H1 (cell line): ENCODE measurements around the gene PCSK9. TPM values are rescaled to one million over a fixed set of nuclear protein-coding genes. Genes with fewer than 3 reads are reported as not detected.

Source experiments
- BCL11A ChIP-seq, 2 experiments: IDR thresholded peaks; one replicate each; pipeline ENCODE4 v1.6.1; 2011; ENCODE audit warnings: low read depth in 2 of 2, low read length in 2 of 2, mild to moderate bottlenecking in 2 of 2
- CTBP2 ChIP-seq: IDR thresholded peaks from 2 replicates; pipeline ENCODE4 v1.7.0; 2011; ENCODE audit warnings: borderline replicate concordance, mild to moderate bottlenecking, moderate library complexity, mixed read lengths, low read length; ENCODE audit not compliant: insufficient read depth, insufficient read length
- GTF2F1 ChIP-seq: IDR thresholded peaks from 2 replicates; pipeline ENCODE4 v1.6.1; 2012; ENCODE audit warnings: low read depth, low read length, improper control_type of control experiment, borderline replicate concordance
- TBP ChIP-seq: IDR thresholded peaks from 2 replicates; pipeline ENCODE4 v1.6.1; 2011; ENCODE audit warnings: low read depth, low read length, improper control_type of control experiment
- YY1 ChIP-seq: IDR thresholded peaks from 2 replicates; pipeline ENCODE4 v1.6.1; 2011; ENCODE audit warnings: low read depth, mild to moderate bottlenecking, low read length
- polyA plus RNA-seq, 7 experiments: library from polyadenylated mRNA; depleted of rRNA in 3 of 7; stranded (reverse) in 5 of 7; unstranded in 2 of 7; fragments of >200 nt in 5 of 7; fragments of 200-250 nt in 2 of 7; gene quantifications; 1 replicate in 5 of 7; 2 replicates in 1 of 7; 4 replicates in 1 of 7; pipeline versions ENCODE4 v1.2.1 to v1.2.3, GENCODE V29; 2011 to 2013; ENCODE audit warnings: missing spikeins in 2 of 7, mixed read lengths in 2 of 7
- total RNA-seq: library from RNA; stranded (reverse); fragmentation: NEBNext Ultra II Directional; extraction: Animal tissue kit (Norgen Biotek cat#: 25700); gene quantifications from 2 replicates; pipeline ENCODE4 v1.2.1, GENCODE V29; 2021
- TF ChIP-seq, protein P1 (sequence below): fragments of 300-600 bp; sonication (generic); IDR thresholded peaks from 2 replicates; pipeline ENCODE4 v1.7.1; 2012; ENCODE audit warnings: low read length, moderate library complexity, mild to moderate bottlenecking, inconsistent platforms; ENCODE audit not compliant: insufficient replicate concordance

Gene PCSK9
- total and polyA plus RNA-seq, 2 of the 8 experiments (the other 6 are each of a cell fraction or from before 2014, with no cell fraction given) = 22.3 to 32.3 TPM

DNA sequence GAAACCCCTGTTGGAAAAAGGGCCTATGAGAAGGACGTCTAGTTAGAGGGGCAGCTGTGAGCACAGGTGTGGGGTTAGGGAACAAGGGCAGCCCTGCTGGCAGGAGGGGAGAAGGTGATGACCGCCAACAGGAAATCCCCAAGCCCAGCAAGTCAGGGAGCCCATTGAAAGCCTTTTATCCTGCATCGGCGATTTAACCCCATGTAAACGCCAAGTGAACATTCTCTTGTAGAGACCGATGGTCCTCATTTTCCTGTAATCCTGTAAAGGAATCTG lies 41.7 kb upstream of the PCSK9 start (continued):
- TF ChIP-seq BCL11A (IDR thresholded peaks at IDR 0.05; ENCODE audit: low read depth in 2 of 2, low read length in 2 of 2) (no peak), YY1 (0 out of 2 replicates have a peak, but pooled peaks have one; percentile 13), GTF2F1 (no peak), CTBP2 (no peak), TBP (no peak)
- TF ChIP-seq, protein P1, sequence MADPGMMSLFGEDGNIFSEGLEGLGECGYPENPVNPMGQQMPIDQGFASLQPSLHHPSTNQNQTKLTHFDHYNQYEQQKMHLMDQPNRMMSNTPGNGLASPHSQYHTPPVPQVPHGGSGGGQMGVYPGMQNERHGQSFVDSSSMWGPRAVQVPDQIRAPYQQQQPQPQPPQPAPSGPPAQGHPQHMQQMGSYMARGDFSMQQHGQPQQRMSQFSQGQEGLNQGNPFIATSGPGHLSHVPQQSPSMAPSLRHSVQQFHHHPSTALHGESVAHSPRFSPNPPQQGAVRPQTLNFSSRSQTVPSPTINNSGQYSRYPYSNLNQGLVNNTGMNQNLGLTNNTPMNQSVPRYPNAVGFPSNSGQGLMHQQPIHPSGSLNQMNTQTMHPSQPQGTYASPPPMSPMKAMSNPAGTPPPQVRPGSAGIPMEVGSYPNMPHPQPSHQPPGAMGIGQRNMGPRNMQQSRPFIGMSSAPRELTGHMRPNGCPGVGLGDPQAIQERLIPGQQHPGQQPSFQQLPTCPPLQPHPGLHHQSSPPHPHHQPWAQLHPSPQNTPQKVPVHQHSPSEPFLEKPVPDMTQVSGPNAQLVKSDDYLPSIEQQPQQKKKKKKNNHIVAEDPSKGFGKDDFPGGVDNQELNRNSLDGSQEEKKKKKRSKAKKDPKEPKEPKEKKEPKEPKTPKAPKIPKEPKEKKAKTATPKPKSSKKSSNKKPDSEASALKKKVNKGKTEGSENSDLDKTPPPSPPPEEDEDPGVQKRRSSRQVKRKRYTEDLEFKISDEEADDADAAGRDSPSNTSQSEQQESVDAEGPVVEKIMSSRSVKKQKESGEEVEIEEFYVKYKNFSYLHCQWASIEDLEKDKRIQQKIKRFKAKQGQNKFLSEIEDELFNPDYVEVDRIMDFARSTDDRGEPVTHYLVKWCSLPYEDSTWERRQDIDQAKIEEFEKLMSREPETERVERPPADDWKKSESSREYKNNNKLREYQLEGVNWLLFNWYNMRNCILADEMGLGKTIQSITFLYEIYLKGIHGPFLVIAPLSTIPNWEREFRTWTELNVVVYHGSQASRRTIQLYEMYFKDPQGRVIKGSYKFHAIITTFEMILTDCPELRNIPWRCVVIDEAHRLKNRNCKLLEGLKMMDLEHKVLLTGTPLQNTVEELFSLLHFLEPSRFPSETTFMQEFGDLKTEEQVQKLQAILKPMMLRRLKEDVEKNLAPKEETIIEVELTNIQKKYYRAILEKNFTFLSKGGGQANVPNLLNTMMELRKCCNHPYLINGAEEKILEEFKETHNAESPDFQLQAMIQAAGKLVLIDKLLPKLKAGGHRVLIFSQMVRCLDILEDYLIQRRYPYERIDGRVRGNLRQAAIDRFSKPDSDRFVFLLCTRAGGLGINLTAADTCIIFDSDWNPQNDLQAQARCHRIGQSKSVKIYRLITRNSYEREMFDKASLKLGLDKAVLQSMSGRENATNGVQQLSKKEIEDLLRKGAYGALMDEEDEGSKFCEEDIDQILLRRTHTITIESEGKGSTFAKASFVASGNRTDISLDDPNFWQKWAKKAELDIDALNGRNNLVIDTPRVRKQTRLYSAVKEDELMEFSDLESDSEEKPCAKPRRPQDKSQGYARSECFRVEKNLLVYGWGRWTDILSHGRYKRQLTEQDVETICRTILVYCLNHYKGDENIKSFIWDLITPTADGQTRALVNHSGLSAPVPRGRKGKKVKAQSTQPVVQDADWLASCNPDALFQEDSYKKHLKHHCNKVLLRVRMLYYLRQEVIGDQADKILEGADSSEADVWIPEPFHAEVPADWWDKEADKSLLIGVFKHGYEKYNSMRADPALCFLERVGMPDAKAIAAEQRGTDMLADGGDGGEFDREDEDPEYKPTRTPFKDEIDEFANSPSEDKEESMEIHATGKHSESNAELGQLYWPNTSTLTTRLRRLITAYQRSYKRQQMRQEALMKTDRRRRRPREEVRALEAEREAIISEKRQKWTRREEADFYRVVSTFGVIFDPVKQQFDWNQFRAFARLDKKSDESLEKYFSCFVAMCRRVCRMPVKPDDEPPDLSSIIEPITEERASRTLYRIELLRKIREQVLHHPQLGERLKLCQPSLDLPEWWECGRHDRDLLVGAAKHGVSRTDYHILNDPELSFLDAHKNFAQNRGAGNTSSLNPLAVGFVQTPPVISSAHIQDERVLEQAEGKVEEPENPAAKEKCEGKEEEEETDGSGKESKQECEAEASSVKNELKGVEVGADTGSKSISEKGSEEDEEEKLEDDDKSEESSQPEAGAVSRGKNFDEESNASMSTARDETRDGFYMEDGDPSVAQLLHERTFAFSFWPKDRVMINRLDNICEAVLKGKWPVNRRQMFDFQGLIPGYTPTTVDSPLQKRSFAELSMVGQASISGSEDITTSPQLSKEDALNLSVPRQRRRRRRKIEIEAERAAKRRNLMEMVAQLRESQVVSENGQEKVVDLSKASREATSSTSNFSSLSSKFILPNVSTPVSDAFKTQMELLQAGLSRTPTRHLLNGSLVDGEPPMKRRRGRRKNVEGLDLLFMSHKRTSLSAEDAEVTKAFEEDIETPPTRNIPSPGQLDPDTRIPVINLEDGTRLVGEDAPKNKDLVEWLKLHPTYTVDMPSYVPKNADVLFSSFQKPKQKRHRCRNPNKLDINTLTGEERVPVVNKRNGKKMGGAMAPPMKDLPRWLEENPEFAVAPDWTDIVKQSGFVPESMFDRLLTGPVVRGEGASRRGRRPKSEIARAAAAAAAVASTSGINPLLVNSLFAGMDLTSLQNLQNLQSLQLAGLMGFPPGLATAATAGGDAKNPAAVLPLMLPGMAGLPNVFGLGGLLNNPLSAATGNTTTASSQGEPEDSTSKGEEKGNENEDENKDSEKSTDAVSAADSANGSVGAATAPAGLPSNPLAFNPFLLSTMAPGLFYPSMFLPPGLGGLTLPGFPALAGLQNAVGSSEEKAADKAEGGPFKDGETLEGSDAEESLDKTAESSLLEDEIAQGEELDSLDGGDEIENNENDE = no peak
